Activated gamma-delta T cell treated with anti-CD3 and anti-CD28 coated beads, Interleukin-2, amount 50 U/mL, for 16 hours (primary cell): Measurements from ENCODE around the gene MLXIPL.
"Not testable (repeated sequence)": the region's sequence is repeated elsewhere in the genome, so short reads cannot be mapped to it uniquely, and the experiment has no call there.

Experiments
- DNase-seq: peaks from one replicate; pipeline ENCODE4 v3.0.0-alpha.2; 2020; ENCODE audit warnings: low read depth

Gene MLXIPL

DNA sequence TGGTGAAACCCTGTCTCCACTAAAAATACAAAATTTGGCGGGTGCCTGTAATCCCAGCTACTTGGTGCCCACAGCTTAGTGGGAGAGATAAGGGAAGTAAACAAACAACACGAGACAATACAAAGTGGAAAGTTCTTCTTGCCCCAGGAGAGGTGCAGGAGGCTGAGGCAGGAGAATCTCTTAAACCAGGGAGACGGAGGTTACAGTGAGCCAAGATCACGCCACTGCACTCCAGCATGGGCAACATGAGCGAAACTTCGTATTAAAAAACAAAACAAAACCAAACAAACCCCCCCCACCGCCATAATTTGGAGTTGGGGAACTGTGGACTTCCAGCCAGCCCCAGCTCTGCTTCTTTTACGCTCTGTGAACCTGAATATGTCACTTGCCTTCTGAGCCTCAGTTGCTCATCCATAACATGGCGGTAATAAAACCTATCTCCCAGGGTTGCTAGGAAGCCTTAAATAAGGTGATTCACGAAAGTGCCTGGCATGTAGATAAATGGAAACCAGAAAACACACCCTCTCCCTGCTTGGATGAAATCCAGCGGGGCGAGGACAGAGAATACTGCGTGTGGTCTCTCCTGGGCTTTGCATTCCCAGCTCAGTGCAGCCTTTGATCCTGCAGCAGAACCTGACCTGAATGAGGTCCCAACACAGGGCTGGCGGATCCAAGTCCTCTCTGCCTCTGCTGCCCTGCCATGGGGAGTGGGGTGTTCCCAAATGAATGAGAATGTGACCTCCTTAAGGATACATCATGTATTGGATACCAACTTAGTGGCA lies 10.2 kb downstream of the MLXIPL start:
- DNase-seq: no peak

DNA sequence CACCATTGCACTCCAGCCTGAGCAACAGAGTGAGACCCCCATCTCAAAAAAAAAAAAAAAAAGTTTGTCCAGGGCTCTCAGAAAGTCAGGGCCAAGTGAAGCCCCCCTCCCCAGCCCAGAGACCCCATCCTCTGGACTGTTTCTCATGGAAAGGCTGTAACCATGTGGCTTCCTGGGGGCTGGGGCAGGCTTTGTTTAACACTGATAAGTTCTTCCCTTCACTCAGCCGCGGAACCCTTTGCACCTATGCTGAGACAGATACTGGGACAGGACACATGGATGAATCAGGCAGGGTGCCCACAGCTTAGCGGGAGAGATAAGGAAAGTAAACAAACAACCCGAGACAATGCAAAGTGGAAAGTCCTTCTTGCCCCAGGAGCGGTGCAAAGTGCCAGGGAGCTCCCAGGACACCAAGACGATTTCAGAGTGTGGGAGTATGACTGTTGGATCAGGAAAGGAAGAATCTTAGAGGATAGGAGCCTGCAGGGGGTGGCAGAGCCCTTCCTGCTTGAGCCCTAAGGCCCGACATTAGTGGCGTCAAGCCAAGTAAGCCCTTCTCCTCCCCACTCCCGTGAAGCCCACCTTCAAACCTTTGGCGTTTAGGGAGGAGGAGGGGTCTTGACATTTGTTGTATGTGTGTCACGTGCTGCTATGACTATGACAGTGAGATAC lies 11.6 kb downstream of the MLXIPL start:
- DNase-seq: no peak

DNA sequence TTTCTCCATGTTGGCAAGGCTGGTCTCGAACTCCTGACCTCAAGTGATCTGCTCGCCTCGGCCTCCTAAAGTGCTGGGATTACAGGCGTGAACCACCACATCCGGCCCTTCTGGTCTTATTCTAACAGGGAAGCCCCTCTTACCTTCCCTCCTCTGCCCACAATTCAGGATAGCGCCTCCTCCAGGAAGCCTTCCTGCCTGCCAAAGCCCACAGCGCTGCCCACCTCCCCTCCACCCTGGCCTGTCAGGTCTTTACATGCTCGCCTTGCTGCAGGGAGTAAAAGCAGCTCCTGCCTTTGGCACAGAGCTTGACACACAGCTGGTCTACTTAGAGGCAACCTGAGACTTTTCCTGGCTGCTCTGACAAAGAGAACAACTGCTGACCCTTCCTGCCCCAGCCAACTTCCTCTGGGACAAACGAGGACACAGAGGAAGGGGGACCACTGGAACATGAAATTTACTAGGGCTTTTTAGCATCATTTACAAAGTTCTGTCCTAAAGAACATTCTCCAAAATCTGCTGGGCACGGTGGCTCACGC lies 13.2 kb downstream of the MLXIPL start:
- no peak for DNase-seq

DNA sequence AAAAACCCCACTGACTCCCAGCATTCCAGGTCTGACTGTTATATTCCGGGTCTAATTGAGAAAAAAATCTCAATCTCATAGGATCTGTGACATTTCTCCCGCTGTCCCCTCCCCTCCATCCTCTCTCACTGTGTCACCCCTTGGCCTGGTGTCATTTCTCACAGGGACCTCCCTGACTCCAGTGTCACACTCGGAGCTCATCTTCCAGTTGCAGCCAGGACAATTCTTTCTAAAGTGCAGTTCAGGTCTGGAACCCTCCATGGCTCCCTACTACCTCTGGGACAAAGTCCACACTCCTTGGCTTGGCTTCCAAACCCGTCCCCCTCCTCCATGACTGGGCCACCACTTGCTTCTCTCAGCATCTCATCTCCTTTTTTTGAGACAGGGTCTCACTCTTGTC lies 14.2 kb downstream of the MLXIPL start:
- no peak for DNase-seq

DNA sequence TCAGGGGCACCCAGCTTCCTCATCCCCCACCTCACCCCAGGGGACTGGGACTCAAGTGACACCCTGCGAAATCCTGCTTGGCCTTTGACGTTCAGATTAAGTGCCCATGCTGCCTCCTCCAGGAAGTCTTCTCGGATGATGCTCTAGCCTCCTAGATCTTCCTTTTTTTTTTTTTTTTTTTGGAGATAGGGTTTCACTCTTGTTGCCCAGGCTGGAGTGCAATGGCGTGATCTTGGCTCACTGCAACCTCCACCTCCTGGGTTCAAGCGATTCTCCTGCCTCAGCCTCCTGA lies 16.7 kb downstream of the MLXIPL start:
- not testable (repeated sequence) for DNase-seq

DNA sequence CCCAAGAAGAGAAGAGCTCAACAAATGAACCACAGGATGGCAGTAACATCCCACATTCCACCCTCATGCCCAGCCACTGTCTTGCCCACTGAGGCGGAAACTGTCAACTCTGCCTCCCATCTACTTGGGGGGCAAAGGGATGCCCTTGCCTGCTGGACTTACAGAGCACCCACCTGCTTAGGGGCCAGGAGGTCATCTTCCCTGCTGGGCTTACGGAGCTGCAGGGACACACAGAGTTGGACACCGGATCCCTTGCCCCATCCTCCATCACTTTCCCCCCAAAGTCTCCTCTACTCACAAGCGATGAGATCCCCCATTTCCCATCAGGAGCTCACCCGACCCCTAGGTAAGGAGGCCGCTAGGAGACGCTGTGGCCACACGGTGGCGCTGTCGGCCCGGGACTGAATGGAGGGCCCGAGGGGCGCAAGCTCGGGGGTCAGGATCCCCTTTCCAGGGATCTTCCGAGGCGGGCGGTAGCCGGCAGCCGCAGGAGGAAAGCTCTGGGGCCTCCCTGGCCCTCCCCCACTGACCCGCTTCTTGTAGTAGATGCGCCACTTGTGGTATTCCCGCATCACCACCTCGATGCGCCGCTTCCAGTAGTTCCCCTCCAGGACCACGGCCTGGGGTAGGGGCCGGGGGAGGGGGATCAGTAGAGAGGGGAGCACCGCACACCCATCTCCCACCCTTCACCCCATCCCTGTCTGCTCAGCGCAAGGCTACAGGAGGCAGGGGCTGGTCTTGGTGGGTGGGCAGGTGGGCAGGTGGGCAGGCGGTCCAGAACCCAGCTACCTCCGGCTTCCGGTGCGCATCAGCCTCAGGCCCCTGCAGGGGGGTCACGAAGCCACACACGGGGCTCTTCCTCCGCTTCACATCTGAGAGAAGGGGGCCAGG lies 17.3 kb downstream of the MLXIPL start:
- DNase-seq: peak; percentile 60

DNA sequence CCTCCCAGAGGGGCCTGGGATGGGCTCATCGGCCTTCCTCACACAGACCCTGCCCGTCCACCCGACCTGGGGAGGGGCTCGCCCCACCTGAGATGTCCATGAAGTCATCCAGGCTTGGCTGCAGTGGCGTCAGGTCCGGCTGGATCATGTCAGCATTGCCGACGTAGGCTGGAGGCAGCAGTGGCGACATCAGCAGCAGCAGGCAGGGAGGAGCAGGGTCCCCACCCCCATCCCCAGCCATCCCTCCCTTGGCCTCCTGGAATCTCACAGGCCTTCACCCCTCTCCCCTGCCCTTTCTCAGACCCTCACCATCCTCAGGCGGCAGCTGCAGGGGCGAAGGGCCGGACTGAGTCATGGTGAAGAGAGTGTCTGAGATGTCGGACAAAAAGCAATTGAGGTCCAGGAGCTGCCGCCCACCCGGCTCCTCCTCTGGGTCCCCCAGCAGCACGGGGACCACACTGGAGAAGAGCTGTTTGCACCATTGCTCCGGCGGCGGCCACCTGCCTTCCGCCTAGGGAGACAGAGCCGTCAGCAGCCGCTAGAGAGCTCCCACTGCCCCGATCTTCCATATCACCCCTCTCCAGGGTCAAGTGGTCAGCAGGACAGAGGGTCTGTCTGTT lies 18.6 kb downstream of the MLXIPL start:
- no peak for DNase-seq

DNA sequence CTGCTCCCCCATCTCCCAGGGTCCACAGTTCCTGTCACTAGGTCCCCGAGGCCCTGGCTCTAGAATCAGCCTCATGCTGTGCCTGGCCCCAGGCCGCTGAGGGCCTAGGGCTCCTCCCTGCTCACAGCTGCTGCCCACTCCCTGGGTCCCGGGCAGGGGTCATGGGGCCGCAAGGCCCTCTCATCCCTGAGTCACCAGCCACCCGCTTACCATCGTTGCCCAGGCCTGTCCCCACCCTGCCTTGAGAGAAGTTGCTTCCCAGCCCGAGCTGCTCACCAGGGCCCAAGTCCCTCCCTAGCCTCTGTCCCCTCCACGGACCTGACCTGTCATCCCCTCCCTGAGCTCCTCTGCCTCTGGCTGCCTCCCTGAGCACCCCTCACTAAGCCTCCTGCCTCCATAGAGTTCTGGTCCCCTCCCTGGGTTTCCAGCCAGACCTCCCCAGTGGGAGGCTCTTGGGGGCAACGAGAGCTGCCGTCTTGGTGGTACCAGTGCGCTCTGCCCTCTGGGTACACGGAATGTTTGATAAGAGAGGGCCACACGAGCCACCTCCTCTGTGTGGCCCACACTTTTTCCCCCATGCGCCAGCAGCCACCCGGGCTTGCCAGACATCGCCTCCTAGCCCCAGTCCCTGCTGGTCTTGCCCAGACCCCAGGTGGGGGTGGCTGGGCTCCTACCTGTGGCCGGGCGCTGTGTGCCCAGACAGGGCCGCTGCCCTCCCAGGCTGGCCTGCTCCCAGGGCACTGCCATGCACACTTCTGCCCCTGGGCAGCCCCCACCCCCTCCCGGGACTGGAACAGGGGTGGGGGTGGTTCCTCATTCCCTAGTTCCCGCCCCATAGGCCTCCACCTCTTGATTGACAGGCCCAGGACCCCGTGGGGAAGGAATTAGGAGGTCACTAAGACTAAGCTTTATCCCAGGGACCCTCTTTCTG lies 21.3 kb downstream of the MLXIPL start:
- DNase-seq: no peak

DNA sequence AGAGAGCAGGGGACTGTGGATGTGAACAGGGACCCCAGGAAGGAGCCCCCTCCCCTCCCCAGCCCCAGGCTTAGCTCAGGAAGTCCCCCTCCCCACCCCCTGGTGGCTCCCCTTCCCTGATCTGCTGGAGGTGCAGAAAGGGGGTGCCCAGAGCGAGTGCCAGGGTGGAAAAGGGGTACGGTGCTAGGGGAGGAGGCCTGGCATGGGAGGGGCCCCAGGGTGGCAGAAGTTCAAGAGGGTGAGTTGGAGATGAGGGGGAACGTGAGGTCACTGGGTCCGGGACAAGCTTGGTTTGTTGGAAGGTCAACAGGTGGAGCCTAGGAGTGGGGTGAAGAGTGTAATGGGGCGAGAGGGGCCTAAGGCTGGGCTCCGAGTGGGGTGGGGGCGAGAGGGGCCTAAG lies 24.4 kb downstream of the MLXIPL start:
- no peak for DNase-seq

DNA sequence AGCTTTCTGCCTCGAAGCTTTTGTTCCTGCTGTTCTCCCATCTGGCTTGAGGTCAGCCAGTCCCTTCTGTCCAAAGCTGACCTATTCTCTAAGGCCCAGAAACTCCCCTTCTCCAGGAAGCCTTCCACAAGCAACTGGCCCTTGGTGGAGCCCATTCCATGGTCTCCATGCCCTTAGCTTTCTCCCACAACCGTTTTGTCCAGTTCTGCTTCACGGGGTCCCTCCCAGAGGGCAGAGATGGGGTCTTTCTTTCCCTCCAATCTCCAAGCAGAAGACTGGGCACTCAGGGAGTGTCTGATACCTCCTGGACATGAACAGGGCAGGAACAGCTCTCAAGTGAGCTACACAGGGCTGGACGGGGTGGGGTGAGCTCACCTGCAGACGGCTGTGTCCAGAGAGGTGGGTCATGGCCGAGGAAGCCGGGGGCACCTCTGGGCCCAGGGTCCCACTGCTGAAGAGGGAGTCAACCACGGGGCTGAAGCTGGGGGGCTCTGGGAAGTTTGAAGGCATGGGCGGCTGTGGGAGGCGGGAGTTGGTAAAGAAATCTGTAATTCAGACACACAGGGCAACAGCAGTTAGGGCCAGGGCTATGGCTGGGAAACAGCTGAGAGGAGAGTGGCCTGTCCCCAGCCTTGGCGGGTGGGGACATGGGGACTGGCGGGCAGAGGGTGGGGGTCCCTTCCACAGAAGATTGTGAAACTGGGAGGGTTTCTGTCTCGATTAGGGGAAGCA lies 25.0 kb downstream of the MLXIPL start:
- no peak for DNase-seq

DNA sequence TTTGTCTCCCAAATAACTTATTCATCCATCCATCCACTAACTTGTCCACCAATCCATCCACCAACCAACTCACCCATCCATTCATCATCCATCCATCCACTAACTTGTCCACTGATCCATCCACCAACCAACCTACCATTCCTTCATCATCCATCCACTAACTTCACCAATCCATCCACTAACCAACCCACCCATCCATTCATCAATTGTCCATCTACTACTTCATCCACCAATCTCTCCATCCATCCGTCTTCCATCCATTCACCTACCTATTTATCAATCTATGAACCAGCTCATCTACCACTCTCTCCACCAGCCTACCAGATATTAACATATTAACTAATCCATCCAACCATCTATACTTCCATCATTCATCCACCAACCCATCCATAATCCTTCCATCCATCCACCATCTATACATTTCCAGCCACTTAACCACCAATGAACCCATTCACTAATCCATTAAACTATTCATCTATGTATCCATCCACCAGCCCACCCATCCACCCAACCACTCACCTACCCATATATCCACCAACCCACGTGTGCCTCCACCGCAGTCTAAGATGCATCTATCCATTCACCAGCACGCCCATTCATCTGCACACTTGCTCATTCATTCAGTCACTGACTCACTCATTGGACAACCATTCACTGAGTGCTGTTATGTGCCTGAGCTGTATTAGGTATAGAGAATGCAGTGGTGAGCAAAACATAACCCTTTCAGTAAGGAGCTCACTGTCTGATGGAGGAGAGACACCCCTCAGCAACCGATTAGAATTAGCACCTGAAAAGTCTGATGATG lies 26.1 kb downstream of the MLXIPL start:
- no peak for DNase-seq

DNA sequence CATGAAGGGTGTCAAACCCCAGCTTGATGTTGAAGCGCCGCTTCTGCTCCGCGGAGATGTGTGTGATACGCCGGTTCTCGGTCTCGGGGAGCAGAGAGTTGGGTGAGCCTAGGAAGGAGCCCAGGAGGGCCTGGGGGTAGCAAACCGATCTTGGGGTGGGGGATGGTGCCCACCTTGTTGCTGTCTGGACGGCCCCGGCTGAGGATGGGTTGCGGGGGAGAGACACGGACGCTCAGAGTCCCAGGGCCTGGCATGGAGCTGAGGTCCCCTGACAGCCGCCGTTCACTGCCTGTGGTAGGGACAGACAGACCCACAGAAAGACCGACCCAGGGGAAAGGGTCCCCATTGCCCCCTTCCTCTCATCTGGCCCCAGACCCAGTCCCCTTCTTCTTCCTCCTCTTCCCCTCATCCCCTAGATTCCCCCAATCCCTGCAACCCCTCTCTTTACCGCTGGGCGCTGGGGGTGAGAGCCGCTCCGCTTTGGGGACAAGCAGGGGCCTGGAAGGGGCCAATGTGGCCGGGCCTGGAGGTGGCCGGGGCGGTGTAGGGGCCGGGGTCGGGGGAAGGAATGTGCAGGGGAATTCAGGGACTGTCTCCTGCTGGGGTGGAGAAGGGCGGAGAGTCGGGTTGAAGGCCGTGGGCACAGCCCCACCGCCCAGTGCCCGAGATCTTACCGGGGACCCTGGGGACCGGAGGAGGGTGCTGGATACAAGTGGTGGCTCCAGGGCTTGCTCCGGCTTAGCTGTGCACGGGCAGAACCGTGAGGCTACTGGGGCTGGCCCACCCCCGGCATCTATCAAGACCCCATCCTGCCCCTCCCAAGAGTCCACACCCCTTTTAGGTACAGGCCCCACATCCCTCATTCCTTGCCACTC lies 27.9 kb downstream of the MLXIPL start:
- no peak for DNase-seq

DNA sequence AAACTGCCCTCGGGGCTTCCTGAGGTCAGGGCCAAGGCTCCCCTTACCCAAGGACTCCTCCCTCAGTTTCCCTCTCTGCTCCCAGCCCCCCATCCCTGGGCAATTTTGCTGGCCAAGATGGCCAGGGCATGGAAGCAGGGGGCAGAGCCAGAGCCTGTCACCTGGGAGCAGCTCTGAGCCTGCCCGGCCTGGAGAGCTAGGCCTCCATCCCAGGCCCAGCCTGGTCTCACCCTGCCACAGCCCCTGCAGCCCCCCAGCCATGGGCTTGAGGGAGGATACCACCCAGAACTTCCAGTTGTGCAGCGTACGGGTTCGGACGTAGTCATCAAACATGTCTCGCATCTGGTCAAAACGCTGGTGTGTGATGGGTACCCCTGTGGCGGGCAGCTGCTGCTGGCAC lies 29.0 kb downstream of the MLXIPL start:
- DNase-seq: no peak

DNA sequence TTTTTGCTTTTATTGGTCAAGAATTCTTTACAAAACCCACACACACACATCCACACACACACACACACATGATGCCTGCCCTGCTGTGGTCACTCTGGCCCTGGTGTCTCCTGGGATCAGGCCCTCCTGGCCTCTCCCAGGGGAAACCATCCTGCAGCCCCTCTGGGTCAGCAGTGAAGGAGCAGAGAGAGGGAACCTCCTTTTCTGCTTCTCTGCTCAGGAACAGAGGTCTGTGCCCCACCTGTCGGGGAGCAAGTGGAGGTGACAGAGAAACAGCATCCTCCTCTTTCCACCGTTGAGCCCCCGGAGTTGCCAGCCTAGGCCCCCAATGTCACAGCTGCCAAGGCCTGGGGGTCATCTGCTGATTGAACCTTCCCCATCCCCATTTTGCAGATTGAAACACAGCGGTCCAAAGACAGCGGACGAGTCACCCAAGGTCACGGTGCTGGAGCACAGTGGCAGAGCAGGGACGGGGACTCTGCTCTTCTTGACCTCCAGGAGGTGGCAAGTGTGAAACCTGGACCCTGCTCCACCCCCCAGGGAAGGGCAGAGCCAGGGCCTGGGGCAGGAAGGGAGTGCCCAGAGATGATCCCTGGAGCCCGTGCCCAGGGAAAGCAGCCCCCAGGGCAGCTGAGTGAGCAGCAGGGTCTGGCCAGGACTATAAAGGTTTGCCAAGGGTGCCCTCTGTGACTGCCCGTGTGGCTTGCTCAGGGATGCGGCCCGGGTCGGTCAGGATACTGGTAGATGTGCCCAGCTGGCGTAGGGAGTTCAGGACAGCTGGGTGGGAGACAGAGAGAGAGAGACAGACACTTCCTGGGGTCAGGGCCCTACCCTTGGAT lies 30.9 kb downstream of the MLXIPL start:
- DNase-seq: no peak

DNA sequence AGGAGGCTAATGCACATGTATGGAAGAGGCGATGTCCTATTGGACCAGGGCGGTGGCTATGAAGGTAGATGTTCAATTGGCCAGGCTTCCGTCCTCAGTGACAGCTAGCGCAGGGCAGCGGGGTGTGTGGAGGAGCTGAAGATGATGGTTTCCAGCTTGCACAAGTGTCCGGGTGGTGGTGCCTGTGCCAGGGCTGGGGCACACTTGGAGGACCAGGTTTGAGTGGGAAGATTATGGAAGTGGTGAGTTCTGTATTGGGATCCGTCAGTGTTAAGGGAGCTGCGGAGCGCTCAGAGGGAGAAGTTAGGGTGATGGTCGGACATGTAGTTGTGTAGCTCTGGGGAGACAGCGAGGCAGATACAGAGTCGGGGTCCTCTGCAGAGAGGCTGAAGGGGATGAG lies 37.4 kb downstream of the MLXIPL start:
- DNase-seq: no peak

DNA sequence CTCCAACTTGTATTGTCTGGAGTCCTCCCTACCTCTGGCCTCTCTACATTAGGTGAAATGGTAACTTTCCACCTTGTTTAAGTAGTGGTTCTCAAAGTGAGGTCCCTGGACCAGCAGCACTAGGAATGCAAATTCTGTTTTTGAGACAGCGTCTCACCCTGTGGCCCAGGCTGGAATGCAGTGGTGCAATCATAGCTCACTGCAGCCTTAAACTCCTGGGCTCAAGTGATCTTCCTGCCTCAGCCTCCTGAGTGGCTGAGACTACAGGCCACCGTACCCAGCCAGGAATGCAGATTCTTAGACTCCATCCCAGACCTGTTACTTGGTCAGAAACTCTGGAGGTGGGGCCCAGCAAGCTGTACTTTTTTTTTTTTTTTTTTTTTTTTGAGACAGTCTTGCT lies 39.1 kb downstream of the MLXIPL start:
- DNase-seq: no peak

DNA sequence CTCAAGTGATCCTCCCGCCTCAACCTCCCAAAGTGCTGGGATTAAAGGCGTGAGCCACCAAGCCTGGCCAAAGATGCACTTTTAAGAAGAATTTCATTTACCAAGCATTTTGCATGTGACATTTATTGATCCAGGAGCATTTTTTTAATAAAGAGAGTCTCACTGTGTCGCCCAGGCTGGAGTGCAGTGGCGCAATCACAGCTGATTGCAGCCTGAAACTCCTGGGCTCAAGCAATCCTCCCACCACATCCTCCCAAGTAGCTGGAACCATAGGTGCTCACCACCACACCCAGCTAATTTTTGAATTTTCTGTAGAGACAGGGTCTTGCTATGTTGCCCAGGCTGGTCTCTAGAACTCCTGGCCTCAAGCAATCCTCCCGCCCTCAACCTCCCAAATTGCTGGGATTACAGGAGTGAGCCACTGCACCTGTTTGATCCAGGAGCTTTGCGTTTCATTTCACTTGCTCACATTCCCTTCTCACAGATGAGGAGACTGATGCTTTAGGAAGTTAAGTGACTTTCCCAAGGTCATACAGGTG lies 41.6 kb downstream of the MLXIPL start:
- DNase-seq: no peak
